Measurements from ENCODE around the gene ARHGAP24. TPM values are rescaled to one million over a fixed set of nuclear protein-coding genes. Genes with fewer than 3 reads are reported as not detected.
A peak's percentile ranks its signal among the peaks of the same experiment; 100 is the strongest.

ARHGAP24 gene
- total RNA-seq, 2 experiments from 2014 or later = 0.30 to 0.53 TPM

DNA sequence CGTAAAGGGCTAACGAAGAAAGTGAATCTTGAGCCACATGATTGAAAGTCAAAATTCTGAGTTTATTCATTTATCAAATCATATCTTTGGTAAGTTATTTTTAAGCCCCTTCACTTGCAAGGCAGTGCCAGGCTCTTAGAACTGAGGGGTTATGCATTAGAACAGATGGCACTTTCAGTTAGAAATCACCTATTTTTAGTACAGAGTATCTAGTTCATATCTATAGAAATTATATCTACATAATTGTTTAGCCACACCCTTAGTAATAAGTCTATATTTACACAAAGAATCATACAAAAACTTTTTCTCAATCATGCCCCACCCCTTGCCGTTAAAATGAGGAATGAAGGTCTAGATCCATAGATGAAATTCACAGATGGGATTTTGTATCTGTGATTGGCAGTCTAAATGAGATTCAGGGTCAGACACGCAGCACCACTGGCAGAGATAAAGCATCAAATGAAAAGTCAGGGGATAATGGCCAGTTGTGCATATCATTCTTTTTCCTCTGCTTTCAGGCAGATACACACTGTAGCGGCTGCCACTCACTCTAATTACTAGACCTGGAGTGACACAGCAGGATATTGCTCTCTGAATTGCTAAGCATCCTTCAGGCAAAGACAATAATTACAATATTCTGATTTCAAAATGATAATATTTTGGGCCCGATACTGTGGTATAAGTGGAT, 444.4 kb downstream of the ARHGAP24 start:
- no peak for ATAC-seq (ENCODE audit: poor library complexity)
- TF ChIP-seq, protein P1, sequence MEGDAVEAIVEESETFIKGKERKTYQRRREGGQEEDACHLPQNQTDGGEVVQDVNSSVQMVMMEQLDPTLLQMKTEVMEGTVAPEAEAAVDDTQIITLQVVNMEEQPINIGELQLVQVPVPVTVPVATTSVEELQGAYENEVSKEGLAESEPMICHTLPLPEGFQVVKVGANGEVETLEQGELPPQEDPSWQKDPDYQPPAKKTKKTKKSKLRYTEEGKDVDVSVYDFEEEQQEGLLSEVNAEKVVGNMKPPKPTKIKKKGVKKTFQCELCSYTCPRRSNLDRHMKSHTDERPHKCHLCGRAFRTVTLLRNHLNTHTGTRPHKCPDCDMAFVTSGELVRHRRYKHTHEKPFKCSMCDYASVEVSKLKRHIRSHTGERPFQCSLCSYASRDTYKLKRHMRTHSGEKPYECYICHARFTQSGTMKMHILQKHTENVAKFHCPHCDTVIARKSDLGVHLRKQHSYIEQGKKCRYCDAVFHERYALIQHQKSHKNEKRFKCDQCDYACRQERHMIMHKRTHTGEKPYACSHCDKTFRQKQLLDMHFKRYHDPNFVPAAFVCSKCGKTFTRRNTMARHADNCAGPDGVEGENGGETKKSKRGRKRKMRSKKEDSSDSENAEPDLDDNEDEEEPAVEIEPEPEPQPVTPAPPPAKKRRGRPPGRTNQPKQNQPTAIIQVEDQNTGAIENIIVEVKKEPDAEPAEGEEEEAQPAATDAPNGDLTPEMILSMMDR (IDR thresholded peaks at IDR 0.05) = no peak
- POLR2A ChIA-PET = no interaction called here

DNA sequence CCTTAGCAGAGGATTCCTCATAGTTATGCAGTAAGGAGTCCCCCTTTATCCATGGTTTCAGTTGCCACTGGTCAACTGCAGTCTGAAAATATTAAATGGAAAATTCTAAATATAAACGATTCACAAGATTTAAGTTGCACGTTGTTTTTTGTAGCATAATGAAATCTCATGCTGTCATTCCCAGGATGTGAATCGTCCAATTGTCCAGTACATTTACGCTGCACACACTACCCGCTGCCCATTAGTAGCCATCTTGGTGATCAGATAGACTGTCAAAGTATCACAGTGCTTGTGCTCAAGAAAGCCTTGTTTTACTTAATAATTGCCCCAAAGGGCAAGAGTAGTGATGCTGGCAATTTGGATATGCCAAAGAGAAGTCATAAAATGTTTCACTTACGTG, 450.1 kb downstream of the ARHGAP24 start:
- H3K27ac ChIP-seq (ENCODE audit: low read depth in 1 of 2, low read length in 2 of 2) = no peak overlapping the region
- Mint-ChIP-seq H3K27me3 (no peaks in the 10 kb centered on the region), H3K4me1 (ENCODE audit: low read depth) (peaks cover 15% of the 10 kb centered on the region), H3K4me3 (no peak overlapping the region), H3K9me3 (no peaks in the 10 kb centered on the region), H3K27ac (no peak overlapping the region), H3K36me3 (ENCODE audit: low read depth) (no peaks in the 10 kb centered on the region)
- no peaks in the 10 kb centered on the region for H3K27me3 ChIP-seq (ENCODE audit: control insufficient read depth in 1 of 2, insufficient read depth in 2 of 2, low read length in 2 of 2)
- no peaks in the 10 kb centered on the region for H3K4me1 ChIP-seq (ENCODE audit: insufficient read depth, low read length)
- TF ChIP-seq, protein P1 (IDR thresholded peaks at IDR 0.05) = no peak
- ChIA-PET POLR2A (no interaction called here), CTCF (no interaction called here)
- ATAC-seq (ENCODE audit: poor library complexity) = no peak
- DNase-seq = no peak
- H3K36me3 ChIP-seq (ENCODE audit: insufficient read depth, low read length) = no peaks in the 10 kb centered on the region
- no peak overlapping the region for H3K4me3 ChIP-seq (ENCODE audit: low read length)
- intact Hi-C loops (cut with DNase I, micrococcal nuclease) = no loop called here
- no peaks in the 10 kb centered on the region for H3K9me3 ChIP-seq (ENCODE audit: control insufficient read depth in 1 of 2, insufficient read depth in 1 of 2, low read length in 2 of 2)

More for the DNA sequence above, 444.4 kb downstream of the ARHGAP24 start:
- Histone ChIP-seq H3K4me1 (ENCODE audit: insufficient read depth, low read length) (no peaks in the 10 kb centered on the region), H3K36me3 (ENCODE audit: insufficient read depth, low read length) (no peaks in the 10 kb centered on the region), H3K27ac (ENCODE audit: low read depth in 1 of 2, low read length in 2 of 2) (no peak overlapping the region), H3K4me3 (ENCODE audit: low read length) (no peak overlapping the region), H3K9me3 (ENCODE audit: control insufficient read depth in 1 of 2, insufficient read depth in 1 of 2, low read length in 2 of 2) (no peaks in the 10 kb centered on the region), H3K27me3 (ENCODE audit: control insufficient read depth in 1 of 2, insufficient read depth in 2 of 2, low read length in 2 of 2) (no peaks in the 10 kb centered on the region)
- Mint-ChIP-seq H3K27ac (no peak overlapping the region), H3K9me3 (no peaks in the 10 kb centered on the region), H3K4me1 (ENCODE audit: low read depth) (no peaks in the 10 kb centered on the region), H3K4me3 (no peak overlapping the region), H3K27me3 (no peaks in the 10 kb centered on the region), H3K36me3 (ENCODE audit: low read depth) (no peaks in the 10 kb centered on the region)
- intact Hi-C loops (cut with DNase I, micrococcal nuclease) = no loop called here
- DNase-seq = no peak
- CTCF ChIA-PET = no interaction called here

DNA sequence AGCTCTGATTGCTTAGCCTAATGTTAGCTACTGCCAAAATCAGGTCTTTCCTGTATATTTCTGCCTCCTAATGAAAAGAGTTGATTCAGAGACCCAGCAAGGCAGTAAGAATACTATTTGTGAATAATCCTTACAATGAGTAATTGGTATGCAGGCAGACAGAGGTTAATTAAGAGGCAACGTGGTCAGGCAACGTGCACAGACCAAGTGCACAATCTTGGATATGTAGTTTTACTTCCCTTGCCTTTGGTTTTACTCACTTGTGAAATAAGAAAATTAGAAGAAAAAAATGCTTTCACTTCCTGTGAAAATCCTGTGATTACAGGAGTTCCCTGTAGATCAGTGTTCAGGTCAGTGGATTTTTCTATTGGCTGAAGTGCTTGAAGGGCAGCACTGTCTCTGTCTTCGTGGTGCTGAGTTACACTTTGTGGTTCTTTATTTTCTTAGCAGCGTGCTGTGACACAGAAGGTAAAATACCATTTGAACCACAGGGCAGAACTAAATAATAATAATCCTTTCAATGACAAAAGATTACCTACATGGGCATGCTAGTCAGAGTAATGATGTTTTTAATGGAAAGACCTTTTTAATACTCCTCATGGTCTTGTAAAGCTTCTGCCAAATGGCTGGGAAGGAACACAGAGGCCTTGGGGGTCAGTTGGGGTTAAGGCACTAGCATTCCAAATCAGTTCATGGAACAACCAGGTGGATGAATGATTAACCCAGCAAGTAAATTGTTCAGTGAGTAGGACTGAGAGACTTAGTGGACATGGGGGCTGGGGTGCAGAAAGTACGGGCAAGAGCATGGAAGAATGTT, 454.0 kb downstream of the ARHGAP24 start:
- Histone ChIP-seq H3K36me3 (ENCODE audit: insufficient read depth, low read length) (no peaks in the 10 kb centered on the region), H3K27ac (ENCODE audit: low read depth in 1 of 2, low read length in 2 of 2) (no peak overlapping the region), H3K4me1 (ENCODE audit: insufficient read depth, low read length) (no peaks in the 10 kb centered on the region), H3K9me3 (ENCODE audit: control insufficient read depth in 1 of 2, insufficient read depth in 1 of 2, low read length in 2 of 2) (peaks cover 0 to 3% of the 10 kb centered on the region in 2 experiments), H3K4me3 (ENCODE audit: low read length) (no peak overlapping the region), H3K27me3 (ENCODE audit: control insufficient read depth in 1 of 2, insufficient read depth in 2 of 2, low read length in 2 of 2) (no peaks in the 10 kb centered on the region)
- TF ChIP-seq, protein P1 (IDR thresholded peaks at IDR 0.05) = no peak
- intact Hi-C loops (cut with DNase I, micrococcal nuclease) = no loop called here
- Mint-ChIP-seq H3K9me3 (no peaks in the 10 kb centered on the region), H3K36me3 (ENCODE audit: low read depth) (no peaks in the 10 kb centered on the region), H3K27ac (no peak overlapping the region), H3K4me3 (no peak overlapping the region), H3K4me1 (ENCODE audit: low read depth) (peaks cover 15% of the 10 kb centered on the region), H3K27me3 (no peaks in the 10 kb centered on the region)
- ChIA-PET CTCF (no interaction called here), POLR2A (no interaction called here)
- peak in 3 of 14 experiments; percentile 1 to 22 (median 17) for DNase-seq
- no peak for ATAC-seq (ENCODE audit: poor library complexity)

Measured in CD4-positive, alpha-beta T cell (primary cell).